Vagina (tissue), 2 donors: ENCODE results near the gene SPIN2B.

ENCODE experiments used
- POLR2AphosphoS5 ChIP-seq, 2 donors: sonication (generic); formaldehyde crosslinking; IDR thresholded peaks; one replicate each; pipeline ENCODE4 v1.9.0; 2017; ENCODE audit warnings: antibody characterized with exemption in 2 of 2, mild to moderate bottlenecking in 2 of 2, low read depth in 1 of 2; ENCODE audit not compliant: insufficient read depth in 1 of 2
- TF ChIP-seq, protein P1 (sequence below), 3 experiments: fragments of 450-650 bp in 2 of 3; fragments of 200-600 bp in 1 of 3; sonication (generic) in 1 of 3; IDR thresholded peaks; one replicate each; pipeline ENCODE4 v1.5.1; 2017 to 2019; ENCODE audit warnings: antibody characterized with exemption in 3 of 3, mild to moderate bottlenecking in 2 of 3, moderate library complexity in 2 of 3

DNA sequence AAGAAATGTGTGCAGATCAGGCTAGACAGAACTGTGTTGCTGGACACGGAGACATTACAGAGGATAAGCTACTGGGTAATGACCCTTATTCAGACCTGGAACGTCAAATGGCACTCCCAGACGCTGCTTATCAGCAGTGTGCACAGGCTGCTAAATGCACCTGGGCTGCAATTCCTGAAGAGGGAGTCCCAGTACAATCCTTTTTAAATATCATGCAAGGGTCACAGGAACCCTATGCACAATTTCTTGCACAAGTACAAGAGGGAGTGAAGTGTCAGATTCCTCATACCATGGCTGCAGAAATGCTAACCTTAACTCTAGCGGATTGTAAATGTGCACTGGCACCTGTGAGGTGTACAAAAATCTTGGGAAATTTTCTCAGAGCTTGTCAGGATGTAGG lies 16.9 kb downstream of the SPIN2B start:
- no peak for TF ChIP-seq POLR2AphosphoS5 (IDR thresholded peaks at IDR 0.05; ENCODE audit: insufficient read depth in 1 of 2, low read depth in 1 of 2)
- TF ChIP-seq, protein P1, sequence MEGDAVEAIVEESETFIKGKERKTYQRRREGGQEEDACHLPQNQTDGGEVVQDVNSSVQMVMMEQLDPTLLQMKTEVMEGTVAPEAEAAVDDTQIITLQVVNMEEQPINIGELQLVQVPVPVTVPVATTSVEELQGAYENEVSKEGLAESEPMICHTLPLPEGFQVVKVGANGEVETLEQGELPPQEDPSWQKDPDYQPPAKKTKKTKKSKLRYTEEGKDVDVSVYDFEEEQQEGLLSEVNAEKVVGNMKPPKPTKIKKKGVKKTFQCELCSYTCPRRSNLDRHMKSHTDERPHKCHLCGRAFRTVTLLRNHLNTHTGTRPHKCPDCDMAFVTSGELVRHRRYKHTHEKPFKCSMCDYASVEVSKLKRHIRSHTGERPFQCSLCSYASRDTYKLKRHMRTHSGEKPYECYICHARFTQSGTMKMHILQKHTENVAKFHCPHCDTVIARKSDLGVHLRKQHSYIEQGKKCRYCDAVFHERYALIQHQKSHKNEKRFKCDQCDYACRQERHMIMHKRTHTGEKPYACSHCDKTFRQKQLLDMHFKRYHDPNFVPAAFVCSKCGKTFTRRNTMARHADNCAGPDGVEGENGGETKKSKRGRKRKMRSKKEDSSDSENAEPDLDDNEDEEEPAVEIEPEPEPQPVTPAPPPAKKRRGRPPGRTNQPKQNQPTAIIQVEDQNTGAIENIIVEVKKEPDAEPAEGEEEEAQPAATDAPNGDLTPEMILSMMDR (IDR thresholded peaks at IDR 0.05), result no peak
